GM20000 (cell line): ENCODE measurements around the gene ARHGAP27.

Experiments
- DNase-seq: peaks from one replicate; pipeline ENCODE4 v3.0.0; 2012; ENCODE audit warnings: low spot score
- CTCF ChIP-seq: IDR thresholded peaks from 2 replicates; pipeline ENCODE4 v1.5.1; 2012; ENCODE audit warnings: mild to moderate bottlenecking, control low read depth; ENCODE audit errors: extremely low read depth, missing control alignments

Gene ARHGAP27

GRCh38 chr17:45393411-45393810 lies 39.3 kb downstream of the ARHGAP27 start:
- no peak for DNase-seq
- TF ChIP-seq CTCF = no peak

- no peak for TF ChIP-seq CTCF
- DNase-seq = no peak
Measured at GRCh38 chr17:45391918-45392317, 40.8 kb downstream of the ARHGAP27 start.

GRCh38 chr17:45391291-45391690 lies 41.4 kb downstream of the ARHGAP27 start:
- no peak for DNase-seq
- no peak for TF ChIP-seq CTCF

GRCh38 chr17:45389354-45389753 lies 43.3 kb downstream of the ARHGAP27 start:
- DNase-seq = no peak
- TF ChIP-seq CTCF = no peak

- no peak for DNase-seq
- TF ChIP-seq CTCF = no peak
Measured at GRCh38 chr17:45388604-45389325, 43.9 kb downstream of the ARHGAP27 start.

- TF ChIP-seq CTCF = no peak
- no peak for DNase-seq
Measured at GRCh38 chr17:45387739-45388138, 44.9 kb downstream of the ARHGAP27 start.

- TF ChIP-seq CTCF = no peak
- no peak for DNase-seq
Measured at GRCh38 chr17:45386178-45386577, 46.5 kb downstream of the ARHGAP27 start.
